Measurements from ENCODE around the gene PDP2.

- TF ChIP-seq YY1 (IDR thresholded peaks at IDR 0.05; ENCODE audit: insufficient read depth, insufficient read length) (no peak), ZNF274 (IDR thresholded peaks at IDR 0.05; ENCODE audit: low read depth, low read length) (no peak)
These were observed 15.7 kb downstream of the PDP2 start for GRCh38 chr16:66895999-66896398.

All from NT2/D1 (cell line).